ENCODE results near the gene ZNF618.

The ZNF618 gene

DNA sequence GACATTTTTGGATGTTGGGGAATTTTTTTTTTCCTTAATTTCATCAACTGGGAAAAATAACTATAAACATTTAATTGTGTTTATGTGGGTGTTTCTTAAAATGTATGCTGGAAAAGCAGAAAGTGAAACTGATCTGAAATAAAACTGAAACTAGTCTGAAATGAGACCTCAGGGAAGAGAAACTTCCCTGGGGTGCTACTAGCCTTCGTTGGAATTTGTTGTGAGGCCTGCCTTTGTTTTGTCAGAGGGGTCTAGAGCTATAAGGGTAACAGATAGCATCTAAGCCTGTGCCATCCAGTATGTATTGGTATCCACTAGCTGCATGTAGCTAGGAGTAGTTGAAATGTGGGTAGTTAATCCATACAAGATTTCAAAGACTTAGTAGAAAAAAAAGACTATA, 10.4 kb downstream of the ZNF618 start:
- H3K27me3 ChIP-seq (ENCODE audit: insufficient read depth, low read length, poor library complexity, severe bottlenecking): no peaks in the 10 kb centered on the region
- H3F3A ChIP-seq (ENCODE audit: low read depth): no peaks in the 10 kb centered on the region
- H3K36me3 ChIP-seq (ENCODE audit: insufficient read depth, low read length): peaks cover 6% of the 10 kb centered on the region; the same call in 1 of the 2 replicates
- no peak for TF ChIP-seq EZH2phosphoT487 (IDR thresholded peaks at IDR 0.05; ENCODE audit: borderline replicate concordance)
- TF ChIP-seq, protein P1, sequence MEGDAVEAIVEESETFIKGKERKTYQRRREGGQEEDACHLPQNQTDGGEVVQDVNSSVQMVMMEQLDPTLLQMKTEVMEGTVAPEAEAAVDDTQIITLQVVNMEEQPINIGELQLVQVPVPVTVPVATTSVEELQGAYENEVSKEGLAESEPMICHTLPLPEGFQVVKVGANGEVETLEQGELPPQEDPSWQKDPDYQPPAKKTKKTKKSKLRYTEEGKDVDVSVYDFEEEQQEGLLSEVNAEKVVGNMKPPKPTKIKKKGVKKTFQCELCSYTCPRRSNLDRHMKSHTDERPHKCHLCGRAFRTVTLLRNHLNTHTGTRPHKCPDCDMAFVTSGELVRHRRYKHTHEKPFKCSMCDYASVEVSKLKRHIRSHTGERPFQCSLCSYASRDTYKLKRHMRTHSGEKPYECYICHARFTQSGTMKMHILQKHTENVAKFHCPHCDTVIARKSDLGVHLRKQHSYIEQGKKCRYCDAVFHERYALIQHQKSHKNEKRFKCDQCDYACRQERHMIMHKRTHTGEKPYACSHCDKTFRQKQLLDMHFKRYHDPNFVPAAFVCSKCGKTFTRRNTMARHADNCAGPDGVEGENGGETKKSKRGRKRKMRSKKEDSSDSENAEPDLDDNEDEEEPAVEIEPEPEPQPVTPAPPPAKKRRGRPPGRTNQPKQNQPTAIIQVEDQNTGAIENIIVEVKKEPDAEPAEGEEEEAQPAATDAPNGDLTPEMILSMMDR (conservative IDR thresholded peaks at IDR 0.05; ENCODE audit: low read length): no peak
- 0 out of 2 replicates have a peak, but pooled peaks cover 11% of the 10 kb centered on the region for H3K9me3 ChIP-seq (ENCODE audit: insufficient read depth, low read depth, low read length)
- peaks cover 11% of the 10 kb centered on the region for H4K20me1 ChIP-seq (ENCODE audit: insufficient read depth, low read length, poor library complexity, severe bottlenecking)
- no peaks in the 10 kb centered on the region for H3K9me2 ChIP-seq (replicated peaks; ENCODE audit: low read depth, low read length)
- peaks cover 33% of the 10 kb centered on the region for H3K4me1 ChIP-seq (ENCODE audit: insufficient read depth, low read length, poor library complexity, severe bottlenecking)
- peak overlapping the region; percentile 37 for H3K9ac ChIP-seq (ENCODE audit: low read depth, low read length, poor library complexity, severe bottlenecking)
- H3K79me2 ChIP-seq (ENCODE audit: insufficient read depth, low read length): peaks cover 81% of the 10 kb centered on the region
- H2AFZ ChIP-seq (ENCODE audit: low read length): no peak overlapping the region
- H3K4me2 ChIP-seq (ENCODE audit: low read depth, low read length, poor library complexity, severe bottlenecking): peak overlapping the region; percentile 81
- peak overlapping the region; percentile 67 for H3K4me3 ChIP-seq (ENCODE audit: low read length, poor library complexity, severe bottlenecking)

GRCh38 chr9:113886933-113887332, 10.8 kb downstream of the ZNF618 start:
- Histone ChIP-seq H3K9me2 (replicated peaks; ENCODE audit: low read depth, low read length) (no peaks in the 10 kb centered on the region), H3K4me2 (ENCODE audit: low read depth, low read length, poor library complexity, severe bottlenecking) (peak overlapping the region; percentile 81), H3K79me2 (ENCODE audit: insufficient read depth, low read length) (peaks cover 81% of the 10 kb centered on the region), H3K9me3 (ENCODE audit: insufficient read depth, low read depth, low read length) (0 out of 2 replicates have a peak, but pooled peaks cover 13% of the 10 kb centered on the region), H3K9ac (ENCODE audit: low read depth, low read length, poor library complexity, severe bottlenecking) (no peak overlapping the region), H3F3A (ENCODE audit: low read depth) (no peaks in the 10 kb centered on the region), H3K4me1 (ENCODE audit: insufficient read depth, low read length, poor library complexity, severe bottlenecking) (peaks cover 29% of the 10 kb centered on the region), H3K27me3 (ENCODE audit: insufficient read depth, low read length, poor library complexity, severe bottlenecking) (no peaks in the 10 kb centered on the region), H3K36me3 (ENCODE audit: insufficient read depth, low read length) (peaks cover 6% of the 10 kb centered on the region; the same call in 1 of the 2 replicates), H3K4me3 (ENCODE audit: low read length, poor library complexity, severe bottlenecking) (no peak overlapping the region), H2AFZ (ENCODE audit: low read length) (no peak overlapping the region), H4K20me1 (ENCODE audit: insufficient read depth, low read length, poor library complexity, severe bottlenecking) (peaks cover 11% of the 10 kb centered on the region)
- no peak for TF ChIP-seq EZH2phosphoT487 (IDR thresholded peaks at IDR 0.05; ENCODE audit: borderline replicate concordance)

DNA sequence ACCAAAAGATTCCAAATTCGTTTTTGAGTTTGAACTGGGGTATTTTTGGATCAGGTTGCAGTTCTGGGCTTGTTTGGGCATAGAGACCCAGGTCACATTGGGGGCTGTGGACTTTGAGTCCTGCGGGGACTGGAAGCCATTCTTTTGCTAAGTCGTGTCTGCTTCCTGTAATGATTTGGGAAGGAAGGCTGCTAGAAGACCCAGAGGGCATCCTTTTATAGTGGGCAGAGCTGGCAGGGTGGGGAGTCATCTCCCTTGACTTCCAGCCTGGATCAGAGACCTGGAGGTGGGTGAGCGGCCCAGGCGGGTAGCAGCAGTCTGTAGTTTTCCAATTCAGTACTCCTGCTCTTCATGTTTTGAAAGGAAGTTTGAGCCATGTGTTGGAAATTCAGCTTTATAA, 11.3 kb downstream of the ZNF618 start:
- Histone ChIP-seq H3K4me3 (ENCODE audit: low read length, poor library complexity, severe bottlenecking) (no peak overlapping the region), H3K9ac (ENCODE audit: low read depth, low read length, poor library complexity, severe bottlenecking) (no peak overlapping the region), H2AFZ (ENCODE audit: low read length) (no peak overlapping the region), H3K9me2 (replicated peaks; ENCODE audit: low read depth, low read length) (no peaks in the 10 kb centered on the region), H3K27me3 (ENCODE audit: insufficient read depth, low read length, poor library complexity, severe bottlenecking) (no peaks in the 10 kb centered on the region), H3K79me2 (ENCODE audit: insufficient read depth, low read length) (peaks cover 80% of the 10 kb centered on the region), H3K4me2 (ENCODE audit: low read depth, low read length, poor library complexity, severe bottlenecking) (peak overlapping the region; percentile 81), H3K9me3 (ENCODE audit: insufficient read depth, low read depth, low read length) (0 out of 2 replicates have a peak, but pooled peaks cover 13% of the 10 kb centered on the region), H3K36me3 (ENCODE audit: insufficient read depth, low read length) (peaks cover 6% of the 10 kb centered on the region; the same call in 1 of the 2 replicates), H3K4me1 (ENCODE audit: insufficient read depth, low read length, poor library complexity, severe bottlenecking) (peaks cover 28% of the 10 kb centered on the region), H4K20me1 (ENCODE audit: insufficient read depth, low read length, poor library complexity, severe bottlenecking) (peaks cover 11% of the 10 kb centered on the region), H3F3A (ENCODE audit: low read depth) (no peaks in the 10 kb centered on the region)
- TF ChIP-seq, protein P1 (conservative IDR thresholded peaks at IDR 0.05; ENCODE audit: low read length): no peak
- no peak for TF ChIP-seq EZH2phosphoT487 (IDR thresholded peaks at IDR 0.05; ENCODE audit: borderline replicate concordance)

DNA sequence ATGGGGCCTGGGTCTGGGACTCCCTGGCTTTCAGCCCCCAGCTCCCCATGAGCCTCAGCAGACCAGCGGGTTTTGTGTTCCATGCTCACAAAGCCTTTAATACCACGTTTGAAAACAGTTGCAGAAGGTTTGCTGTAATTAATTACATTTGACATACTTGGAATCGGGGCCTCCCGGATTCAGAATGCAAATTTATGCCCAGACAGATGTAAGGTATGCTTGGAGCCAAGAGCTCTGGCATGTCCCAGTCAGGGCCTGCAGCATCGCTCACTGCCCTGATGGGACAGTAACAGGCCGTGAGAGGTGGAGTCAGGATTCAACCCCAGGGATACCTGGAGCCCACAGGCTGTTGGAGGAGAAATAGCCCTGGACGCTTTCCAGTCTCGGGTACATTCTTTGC, 12.2 kb downstream of the ZNF618 start:
- Histone ChIP-seq H3K9me3 (ENCODE audit: insufficient read depth, low read depth, low read length) (0 out of 2 replicates have a peak, but pooled peaks cover 13% of the 10 kb centered on the region), H3K9me2 (replicated peaks; ENCODE audit: low read depth, low read length) (no peaks in the 10 kb centered on the region), H3K27me3 (ENCODE audit: insufficient read depth, low read length, poor library complexity, severe bottlenecking) (no peaks in the 10 kb centered on the region), H3K4me1 (ENCODE audit: insufficient read depth, low read length, poor library complexity, severe bottlenecking) (peaks cover 24% of the 10 kb centered on the region), H3K36me3 (ENCODE audit: insufficient read depth, low read length) (peaks cover 6% of the 10 kb centered on the region; the same call in 1 of the 2 replicates), H3K9ac (ENCODE audit: low read depth, low read length, poor library complexity, severe bottlenecking) (no peak overlapping the region), H4K20me1 (ENCODE audit: insufficient read depth, low read length, poor library complexity, severe bottlenecking) (peaks cover 11% of the 10 kb centered on the region), H2AFZ (ENCODE audit: low read length) (no peak overlapping the region), H3K4me2 (ENCODE audit: low read depth, low read length, poor library complexity, severe bottlenecking) (no peak overlapping the region), H3K4me3 (ENCODE audit: low read length, poor library complexity, severe bottlenecking) (no peak overlapping the region), H3F3A (ENCODE audit: low read depth) (no peaks in the 10 kb centered on the region), H3K79me2 (ENCODE audit: insufficient read depth, low read length) (peaks cover 71% of the 10 kb centered on the region)
- TF ChIP-seq, protein P1 (conservative IDR thresholded peaks at IDR 0.05; ENCODE audit: low read length): no peak
- TF ChIP-seq EZH2phosphoT487 (IDR thresholded peaks at IDR 0.05; ENCODE audit: borderline replicate concordance): no peak
